ENCODE data around the gene GBA2.

GBA2 gene

DNA sequence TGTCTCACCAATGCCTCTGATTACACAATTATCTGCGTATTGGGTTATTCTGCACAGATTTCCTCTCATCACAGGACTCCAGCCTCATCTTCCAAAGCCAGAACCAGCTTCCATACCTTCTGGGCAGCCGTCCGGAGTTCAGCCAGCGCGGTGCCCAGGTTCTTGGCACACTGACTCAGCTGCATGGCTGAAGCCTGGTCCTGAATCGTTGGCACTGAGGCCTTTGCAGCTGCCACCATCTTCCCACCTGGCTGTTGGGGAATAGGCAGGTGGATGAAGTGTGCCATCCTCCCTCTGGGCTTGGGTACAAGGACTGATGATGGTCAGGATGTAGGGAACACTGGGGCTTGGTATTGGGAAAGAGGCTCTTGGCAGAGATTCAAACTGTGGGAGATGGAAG, 34.9 kb downstream of the GBA2 start:
- DNase-seq = no peak

DNA sequence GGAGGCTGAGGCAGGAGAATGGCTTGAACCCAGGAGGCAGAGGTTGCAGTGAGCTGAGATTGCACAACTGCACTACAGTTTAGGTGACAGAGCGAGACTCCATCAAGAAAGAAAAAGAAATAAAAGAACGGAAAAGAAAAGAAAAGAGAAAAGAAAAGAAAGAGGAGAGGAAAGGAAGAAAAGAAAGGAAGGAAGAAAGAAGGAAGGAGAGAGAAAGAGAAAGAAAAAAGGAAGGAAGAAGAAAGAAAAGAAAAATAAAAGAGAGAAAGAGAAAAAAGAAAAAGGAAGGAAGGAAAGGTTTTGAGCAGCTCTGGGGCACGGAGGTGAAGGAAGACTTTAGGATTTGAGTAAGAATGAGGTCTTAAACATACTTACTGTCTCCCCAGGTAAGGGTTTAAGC, 35.5 kb downstream of the GBA2 start:
- DNase-seq = no peak

DNA sequence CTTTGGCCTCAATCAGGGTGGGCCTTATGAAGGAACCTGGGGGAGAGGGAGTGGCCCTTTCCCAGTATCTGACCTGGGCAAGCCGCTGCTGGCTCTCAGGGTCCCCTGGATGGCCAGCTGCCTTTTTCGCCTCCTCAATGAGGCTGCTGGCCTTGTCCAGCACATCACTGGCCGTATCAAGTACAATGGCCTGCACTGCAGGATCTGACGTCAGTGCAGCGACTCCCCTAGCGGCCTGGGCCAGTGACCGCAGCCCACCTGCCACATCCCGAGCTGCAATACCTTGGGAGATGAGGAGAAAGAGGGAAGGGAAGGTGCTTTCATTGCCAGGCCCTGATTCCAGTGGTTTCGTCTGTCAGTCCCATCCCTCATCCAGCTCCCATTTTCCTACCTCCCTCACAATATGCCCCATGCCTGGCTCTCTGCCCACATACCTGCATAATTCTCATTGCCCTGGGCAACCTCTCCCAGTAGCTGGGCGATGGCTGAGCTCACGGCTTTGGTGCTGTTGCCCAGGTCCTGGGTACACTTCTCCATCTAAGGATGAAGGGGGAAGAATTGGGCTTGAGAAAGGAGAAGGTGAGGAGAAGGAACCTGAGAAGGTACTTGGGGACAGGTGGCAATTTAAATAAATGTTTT, 36.1 kb downstream of the GBA2 start:
- no peak for DNase-seq

DNA sequence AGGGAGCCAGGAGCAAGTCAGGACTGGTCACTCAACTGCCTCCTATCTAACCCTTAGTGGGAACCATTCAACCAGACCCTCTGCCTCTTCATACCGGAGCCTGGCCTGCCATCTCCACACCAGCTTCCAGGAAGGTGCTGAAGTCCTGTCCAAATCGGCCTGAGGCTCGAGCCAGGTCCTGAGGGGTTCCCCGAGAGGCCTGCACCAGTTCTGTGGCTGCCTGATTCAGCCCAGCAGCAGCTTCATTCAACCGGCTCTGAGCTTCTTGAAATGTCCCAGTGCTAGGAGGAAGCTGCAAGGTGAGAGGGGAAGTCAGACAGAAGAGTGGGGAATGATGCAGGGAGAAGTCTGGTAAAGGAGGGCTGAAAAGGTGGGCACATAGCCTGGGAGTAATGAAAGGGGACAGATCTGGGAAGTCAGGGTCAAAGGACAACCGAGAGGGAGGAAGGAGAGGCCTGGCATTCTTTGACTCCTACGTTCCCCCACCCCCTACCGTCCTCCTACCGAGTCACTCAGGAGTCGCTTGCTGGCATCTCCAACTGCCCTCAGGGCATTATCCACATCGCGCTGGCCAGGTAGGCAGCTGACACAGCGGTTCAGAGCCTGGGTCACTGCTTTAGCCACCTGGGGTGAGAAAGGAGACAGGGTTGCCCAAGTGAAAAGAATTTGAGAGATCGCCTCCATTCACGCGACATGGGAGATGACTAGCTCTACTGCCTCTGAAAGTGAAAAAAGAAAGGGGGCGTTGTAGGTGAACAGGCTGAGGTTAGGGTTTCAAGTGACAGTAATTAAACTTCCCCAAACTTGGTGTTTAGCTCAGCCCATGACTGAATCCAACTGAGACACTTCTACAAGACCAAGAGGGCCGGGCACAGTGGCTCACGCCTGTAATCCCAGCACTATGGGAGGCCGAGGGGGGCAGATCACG, 37.3 kb downstream of the GBA2 start:
- DNase-seq = no peak

DNA sequence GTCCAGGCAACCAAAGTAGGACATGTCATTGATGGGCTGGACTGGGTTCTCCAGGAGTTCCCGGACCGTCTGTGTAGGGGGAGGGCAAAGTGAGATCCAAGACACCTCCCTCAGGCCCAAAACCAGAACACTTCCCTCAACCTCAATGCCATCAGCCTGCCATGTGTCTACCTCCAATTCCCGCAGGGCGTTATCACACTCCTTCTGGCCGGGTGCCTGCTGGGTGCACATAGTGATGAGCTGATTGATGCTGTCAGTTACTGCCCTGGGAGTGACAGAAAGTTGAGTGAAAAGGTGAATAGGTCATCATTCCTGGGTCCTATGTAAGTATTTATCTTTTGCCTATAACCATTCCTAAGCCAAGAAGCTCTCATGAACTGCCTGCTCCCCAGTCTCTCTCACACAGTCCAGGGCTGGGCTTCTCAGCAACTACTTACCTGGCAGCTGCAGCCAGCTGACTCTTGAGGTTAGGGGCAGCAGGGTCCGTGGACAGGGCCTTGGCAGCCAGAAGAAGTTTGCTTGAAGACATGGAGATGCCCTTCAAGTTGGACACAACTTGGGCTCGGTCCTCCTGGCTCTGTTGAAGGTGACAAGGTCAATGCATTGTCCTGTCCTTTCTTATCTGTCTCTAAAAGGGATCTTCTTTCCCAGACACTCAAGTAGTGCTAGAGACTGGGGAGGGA, 38.1 kb downstream of the GBA2 start:
- no peak for DNase-seq

DNA sequence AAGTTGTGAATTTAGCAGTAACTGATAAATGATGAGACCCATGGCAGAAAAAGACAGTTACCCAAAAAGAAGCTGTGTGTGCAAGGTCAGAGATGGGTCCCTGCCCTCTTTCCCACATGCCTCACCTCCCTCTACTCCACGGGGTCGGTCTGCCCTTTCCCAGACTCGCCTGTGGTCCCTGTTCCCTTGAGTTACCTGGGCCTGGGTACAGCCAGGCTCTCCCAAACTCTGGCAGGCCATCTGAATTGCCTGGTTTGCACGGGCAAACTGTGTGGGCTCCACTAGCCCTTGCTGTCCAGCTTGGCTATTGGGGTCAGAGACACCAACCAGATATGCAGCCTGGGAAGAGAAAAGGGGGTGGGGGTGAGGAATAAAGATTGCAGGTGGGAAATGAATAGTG, 40.9 kb downstream of the GBA2 start:
- DNase-seq = no peak

DNA sequence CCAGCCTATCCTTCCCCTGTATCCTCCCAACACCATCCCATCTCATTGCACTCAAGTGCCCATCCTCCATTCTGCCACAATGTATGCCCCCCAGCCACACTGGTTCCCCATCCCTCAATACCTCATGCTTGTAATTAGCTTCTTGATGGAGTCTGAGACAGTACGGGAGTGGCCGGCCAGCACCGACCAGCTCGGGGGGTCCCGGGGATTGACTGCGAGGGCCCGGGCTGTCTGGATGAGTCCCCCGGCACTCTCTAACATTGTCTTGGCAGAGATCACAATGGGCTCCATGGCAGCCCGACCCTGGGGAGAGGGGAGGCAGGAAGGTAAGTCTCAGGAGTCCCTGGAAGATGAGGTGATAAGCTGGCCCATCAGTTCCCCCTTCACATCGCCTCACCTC, 42.1 kb downstream of the GBA2 start:
- DNase-seq = no peak

DNA sequence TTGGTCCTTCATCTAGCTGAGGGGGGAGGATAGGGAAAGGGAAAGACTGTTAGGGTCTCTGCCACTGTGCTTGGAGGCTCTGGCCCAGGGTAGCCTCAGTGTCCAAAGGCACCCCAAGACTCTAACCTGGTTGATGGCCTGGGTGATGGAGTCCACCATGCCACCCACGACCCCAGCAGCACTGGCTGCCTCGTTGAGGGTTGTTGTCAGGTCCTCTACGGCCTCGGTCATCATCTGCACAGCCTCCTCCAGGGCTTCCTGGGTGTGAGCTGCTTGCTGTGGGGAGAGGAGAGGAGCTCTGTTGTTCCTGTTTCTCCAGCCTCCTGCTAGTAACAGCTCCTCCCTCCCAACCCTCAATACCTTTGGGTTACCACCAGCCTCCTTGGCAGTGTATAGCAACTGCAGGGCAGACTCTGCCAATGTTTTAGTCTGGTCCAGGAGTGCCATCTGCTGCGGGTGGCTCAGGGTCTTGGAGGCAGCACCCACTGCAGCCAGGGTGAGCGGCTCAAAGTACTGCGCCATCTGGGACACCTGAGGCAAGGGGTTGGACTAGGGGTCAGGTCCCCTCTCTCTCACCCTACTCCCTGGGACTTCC, 43.1 kb downstream of the GBA2 start:
- no peak for DNase-seq

DNA sequence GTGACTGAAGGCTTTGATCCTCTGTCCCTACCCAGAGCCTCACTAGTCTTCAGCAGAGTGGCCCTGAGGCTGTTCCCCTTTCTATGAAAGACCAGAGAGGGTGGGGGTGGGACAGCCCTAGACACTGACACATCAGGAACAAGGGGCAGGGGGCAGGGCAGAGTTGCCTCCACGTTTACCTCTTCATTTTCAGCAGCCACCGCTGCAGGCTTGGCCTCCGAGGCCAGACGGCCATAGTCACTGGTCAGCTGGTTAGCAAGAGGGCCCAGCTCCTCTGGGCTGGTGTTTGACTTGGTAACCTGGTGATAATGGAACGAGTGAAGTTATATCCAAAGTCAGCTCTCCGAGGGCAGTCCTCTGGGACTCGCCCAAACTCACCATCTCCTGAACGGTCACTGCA, 43.7 kb downstream of the GBA2 start:
- no peak for DNase-seq

DNA sequence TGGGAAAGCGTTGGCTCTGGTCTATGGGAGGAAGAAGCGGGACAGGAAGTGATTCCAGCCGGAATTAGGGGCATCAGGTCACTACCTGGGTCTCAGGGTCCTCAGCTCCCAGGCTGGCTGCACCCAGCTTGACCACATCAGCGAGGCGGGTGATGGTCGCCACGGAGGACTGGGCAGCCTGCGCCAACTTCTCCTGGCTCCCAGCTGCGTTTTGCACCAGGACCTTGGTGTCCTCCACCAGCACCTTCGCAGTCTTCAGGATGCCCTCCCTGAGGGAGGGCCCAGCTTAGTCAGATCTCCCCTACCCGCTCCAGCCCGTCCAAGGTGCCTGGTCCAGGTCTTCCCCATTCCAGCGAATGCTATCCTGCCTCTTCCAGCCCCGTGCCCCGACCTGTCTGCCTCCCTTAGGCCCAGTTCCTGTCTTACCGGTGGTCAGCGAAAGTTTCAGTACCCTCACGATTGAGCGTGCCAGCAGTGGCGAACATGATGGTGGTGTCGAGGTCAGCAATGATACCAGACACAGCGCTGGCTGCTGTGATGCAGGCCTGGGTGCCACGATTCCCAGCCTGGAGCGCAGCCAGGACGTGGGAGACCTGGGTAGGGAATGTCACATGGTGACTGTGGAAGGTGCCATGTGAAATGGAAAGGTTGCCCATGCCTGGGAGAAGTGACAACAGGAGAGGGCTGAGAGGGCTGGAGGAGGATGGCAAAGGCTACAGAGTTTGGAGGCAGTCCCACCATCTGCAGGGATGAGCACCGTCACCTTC, 44.9 kb downstream of the GBA2 start:
- DNase-seq = no peak

DNA sequence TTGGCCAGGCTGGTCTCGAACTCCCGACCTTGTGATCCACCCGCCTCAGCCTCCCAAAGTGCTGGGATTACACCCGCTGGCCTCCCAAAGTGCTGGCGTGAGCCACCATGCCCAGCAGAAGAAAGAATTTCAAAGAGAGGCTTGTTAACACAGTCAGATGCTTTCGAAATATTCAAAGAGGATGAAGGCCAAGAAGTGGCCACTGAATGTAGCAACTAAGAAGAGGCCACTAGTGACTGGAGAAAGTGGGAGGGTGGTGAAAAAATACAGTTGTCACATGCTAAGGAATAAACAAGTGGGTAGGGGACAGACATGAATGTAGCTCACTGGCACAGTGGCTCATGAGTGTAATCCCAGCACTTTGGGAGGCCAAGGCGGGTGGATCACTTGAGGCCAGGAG, 46.3 kb downstream of the GBA2 start:
- no peak for DNase-seq

DNA sequence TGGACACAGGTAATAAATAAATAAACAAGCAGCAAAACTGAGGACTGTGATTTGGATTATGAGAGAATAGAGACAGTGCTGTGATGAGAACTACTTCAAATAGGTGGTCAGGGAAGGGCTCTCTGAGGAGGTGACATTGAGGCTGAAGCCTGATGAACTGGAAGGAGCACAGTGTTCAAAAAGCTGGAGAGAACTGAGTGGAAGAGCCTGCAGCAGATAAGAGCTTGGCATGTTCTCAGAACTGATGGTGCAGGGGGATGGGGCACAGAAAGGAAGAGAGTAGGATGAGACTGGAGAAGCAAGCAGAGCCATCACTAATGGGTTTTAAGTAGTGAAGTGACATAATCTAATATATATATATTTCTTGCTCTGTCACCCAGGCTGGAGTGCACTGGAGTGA, 48.1 kb downstream of the GBA2 start:
- no peak for DNase-seq

DNA sequence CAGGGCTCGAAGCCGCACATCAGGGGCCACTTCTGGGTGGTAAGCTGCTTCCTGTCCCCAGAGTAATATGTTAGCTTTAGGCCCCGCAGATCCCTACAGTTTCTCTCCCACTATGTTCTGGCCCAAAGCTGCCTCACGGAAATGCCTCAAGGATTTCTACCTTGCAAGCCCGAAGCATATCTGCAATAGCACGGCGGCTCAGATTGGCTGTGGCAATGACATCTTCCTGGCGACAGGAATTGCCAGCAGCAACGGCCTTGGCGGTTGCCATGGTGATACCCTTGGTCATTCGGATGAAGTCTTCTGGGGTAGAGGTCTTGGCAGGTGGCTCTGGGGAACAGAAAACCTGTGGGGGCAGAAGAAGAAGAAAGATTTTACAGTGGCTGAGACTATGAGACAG, 49.0 kb downstream of the GBA2 start:
- no peak for DNase-seq

DNA sequence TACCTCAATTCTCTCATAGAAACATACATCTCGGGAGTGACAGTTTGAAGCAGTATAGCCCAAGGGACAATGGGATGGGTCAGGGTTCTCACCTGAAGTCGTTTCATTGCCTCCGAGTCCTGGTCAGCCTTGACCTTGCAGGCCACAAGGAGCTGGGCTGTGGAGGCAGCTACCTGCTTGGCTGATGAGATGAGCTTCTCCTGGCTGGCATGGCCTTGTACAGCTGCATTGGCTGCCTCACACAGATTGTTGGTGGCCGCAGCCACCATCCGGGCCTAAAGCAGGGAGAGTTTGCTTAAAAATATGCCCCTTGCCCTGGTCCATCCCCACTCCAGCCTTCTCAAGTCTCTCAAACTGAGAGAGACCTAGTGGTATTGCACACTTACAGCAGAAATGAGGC, 50.8 kb downstream of the GBA2 start:
- no peak for DNase-seq

DNA sequence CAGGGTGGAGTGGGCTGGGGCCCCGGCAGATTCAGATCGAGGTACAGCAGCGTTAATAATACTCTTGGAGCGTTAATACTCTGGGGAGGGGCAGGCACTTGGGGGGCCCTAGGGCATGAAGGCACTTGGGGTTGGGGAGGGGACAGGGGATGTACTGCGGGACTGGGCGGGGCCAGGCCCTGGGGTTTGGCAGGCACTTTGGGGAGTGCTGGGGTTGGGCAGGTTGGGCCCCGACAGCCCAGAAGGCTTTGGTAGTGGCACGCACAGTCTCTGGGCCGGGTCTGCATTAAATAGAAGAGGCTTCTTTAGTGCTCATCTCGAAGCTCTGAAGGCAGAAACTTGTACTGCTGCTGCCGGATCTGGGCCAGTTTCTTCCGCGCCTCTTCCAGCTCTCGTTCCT, 51.5 kb downstream of the GBA2 start:
- no peak for DNase-seq

DNA sequence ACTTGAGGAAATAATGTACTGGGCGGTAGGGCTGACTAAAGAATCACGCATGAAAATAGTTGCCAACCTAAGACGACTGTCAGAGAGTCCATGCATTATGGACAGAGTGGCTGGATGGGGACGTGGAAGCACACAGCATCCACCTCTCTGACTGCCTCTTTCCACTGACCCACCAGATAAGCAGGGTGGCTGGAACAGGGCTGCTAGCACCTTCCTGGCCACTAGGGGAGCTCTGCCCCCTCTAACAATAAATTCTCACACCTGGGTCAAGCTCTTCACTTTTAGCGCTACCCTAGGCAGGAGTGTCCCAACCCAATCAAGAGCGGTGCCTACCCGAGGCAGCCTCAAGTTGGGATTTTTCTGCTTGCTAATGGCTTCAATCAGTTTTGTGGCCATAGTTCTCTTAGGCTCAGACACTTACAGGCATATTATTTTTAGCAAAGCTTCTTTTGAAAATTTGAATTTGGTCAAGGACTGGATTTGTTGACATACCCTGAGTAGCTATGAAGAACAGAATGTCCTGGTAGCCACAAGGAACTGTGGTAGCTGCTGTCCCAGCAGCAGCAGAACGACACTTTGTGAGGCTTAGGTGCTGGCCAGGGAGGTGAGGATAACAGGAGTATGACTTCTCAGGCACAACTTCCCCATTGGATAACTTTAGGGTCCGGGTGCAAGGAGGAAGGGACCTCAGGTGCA, 52.4 kb downstream of the GBA2 start:
- DNase-seq = peak; percentile 41 to 43

DNA sequence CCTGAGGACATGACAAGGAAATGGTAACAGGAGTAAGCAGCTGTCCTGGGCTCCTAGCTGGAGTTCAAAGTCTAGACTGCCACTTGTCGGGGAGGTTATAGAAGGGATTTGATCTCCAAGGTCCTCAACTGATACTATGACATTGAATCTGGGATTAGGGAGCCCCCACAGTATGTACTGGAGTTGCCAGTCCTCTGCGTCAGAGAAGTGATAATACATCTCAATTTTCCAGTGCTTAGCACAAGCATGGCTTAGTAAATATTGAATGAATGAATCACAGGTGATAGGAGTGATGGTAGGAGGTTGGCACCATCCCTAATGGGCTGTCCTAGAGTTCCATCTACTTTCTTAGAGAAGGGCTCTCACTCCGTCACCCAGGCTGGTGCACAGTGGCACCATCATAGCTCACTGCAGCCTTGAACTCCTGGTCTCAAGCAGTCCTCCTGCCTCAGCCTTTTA, 53.1 kb downstream of the GBA2 start:
- DNase-seq = no peak

DNA sequence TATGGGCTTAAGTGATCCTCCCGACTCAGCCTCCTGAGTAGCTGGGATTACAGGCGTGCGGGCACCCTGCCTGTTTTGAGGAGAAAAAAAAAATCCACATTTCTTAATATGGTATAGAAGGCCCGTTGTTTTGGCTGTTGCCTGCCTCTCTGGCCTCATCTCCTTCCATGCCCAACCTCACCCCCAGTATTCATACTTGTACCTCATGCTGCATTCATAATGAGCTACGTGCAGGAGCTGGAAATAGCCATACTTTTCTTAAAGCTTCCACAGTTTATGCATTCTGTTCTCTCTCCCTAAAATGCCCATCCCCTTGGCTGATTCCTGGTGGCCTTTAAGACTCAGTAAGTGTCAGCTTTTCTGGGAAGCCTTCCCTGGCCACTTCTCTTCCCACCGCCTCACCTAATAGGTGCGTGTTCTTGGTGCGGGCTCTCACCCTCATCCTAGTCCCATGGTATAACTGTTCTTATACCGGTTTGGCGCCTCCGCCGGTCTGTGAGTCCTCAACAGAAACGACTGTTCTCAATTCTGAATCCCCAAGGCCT, 57.2 kb downstream of the GBA2 start:
- no peak for DNase-seq

DNA sequence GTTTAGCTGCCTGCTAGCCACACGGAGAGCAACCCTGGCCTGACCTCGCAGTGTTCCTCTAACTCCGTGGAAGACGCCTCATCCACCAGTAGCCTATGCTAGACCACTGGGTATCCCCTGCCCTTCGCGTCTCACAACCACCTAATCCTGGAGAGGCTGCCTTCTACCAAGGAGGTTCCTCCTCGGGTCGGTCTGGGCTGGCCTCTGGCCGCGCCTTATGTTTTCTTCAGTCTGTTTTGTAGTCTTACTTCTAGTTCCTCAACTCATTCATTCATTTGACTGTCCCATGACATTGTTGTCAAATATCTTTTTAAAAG, 57.7 kb downstream of the GBA2 start:
- DNase-seq = no peak

DNA sequence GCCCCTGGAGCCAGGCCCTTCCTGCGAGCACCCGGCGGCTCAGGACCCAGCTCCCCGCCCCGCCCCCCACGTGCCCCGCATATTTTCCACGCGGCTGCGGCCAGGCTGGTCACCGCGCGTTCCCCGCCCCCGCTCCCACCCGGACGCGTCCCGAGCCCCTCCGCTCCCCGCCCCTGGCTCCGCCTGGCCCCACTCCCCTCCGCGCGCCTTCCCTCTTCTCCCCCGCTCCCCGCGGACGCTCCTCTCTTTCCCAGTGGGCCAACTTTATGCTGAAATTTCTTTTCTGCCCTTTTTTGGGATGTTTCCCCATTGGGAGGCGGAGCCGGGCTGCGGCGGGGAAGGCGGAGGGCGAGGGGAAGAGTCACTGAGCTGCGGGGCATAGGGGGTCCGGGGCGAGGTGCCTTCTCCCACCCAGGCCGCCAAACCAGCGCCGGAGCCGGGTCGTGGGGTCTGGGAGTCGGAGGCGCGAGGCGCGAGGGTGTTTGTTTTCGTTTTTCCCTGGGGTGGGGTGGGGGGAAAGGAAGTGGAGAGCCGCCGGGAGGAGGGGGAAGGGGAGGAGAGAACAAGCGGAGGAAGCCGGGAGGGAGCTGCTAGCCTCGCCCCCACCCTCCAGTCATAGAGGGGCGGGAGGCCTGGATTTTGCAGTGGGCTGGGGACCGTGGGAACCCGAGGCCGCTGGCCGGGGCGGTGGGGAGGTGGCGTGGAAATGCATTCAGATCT, 58.3 kb downstream of the GBA2 start:
- DNase-seq = peak; percentile 16 to 25

DNA sequence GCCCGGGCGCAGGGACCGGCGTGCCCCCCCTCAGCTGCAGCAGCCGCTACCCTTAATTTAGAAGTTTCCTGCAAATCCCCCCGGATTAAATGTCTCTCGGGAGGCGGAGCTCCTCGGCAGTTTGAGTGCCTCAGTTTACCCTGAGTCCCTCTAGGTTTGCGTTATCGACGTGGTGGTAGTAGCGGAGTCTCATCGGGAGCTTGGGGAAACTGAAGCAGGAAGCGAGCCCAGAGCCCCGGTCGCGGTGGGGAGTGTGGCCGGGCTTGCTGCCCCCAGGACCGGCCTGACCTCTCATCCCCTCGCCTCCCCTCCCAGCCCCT, 58.8 kb downstream of the GBA2 start:
- DNase-seq = no peak

Data from activated CD4-positive, alpha-beta T cell treated with anti-CD3 and anti-CD28 coated beads, Interleukin-2, amount 50 U/mL, for 4 hours (primary cell).